IMR-90 (cell line): ENCODE results near the gene NPLOC4. TPM values are rescaled to one million over a fixed set of nuclear protein-coding genes. Genes with fewer than 3 reads are reported as not detected.

Source experiments
- ATAC-seq: fragments of 200-7000 bp; cut with Tn5 transposase; 2 replicates; pipeline ENCODE4 v1.9.1; 2020; ENCODE audit warnings: low read depth, mild to moderate bottlenecking, moderate library complexity
- BruUV-seq: library from RNA; stranded (reverse); fragments of 400-500 nt; replicated peaks from 2 replicates; lab custom pipeline; 2021; lab: Mats Ljungman, UMichigan
- CTCF ChIA-PET: fragments of 300-600 bp; formaldehyde crosslinking; extraction: SDS; loops from one replicate; lab custom pipeline; 2021; ENCODE audit warnings: antibody characterized with exemption; lab: Yijun Ruan, JAX
- POLR2A ChIA-PET: fragments of 300-600 bp; sonication (Branson Sonifier 250); formaldehyde crosslinking; loops from one replicate; lab custom pipeline; 2022; ENCODE audit warnings: antibody characterized with exemption; ENCODE audit not compliant: unreplicated experiment; lab: Charles Lee
- DNase-seq: peaks from one replicate; pipeline ENCODE4 v3.0.0; 2013
- H2AFZ ChIP-seq: replicated peaks from 2 replicates; pipeline ENCODE3; 2013; ENCODE audit warnings: low read length, mild to moderate bottlenecking; ENCODE audit not compliant: poor library complexity
- H2AK5ac ChIP-seq: 2 replicates; pipeline ENCODE4 v1.6.1; 2013; ENCODE audit warnings: low read depth, low read length, inconsistent platforms
- H2AK9ac ChIP-seq: replicated peaks from 2 replicates; pipeline ENCODE3; 2013; ENCODE audit warnings: mild to moderate bottlenecking, low read depth, low read length, moderate library complexity; ENCODE audit not compliant: poor library complexity
- H2BK120ac ChIP-seq: 2 replicates; pipeline ENCODE4 v1.6.1; 2013; ENCODE audit warnings: low read depth, low read length, inconsistent platforms
- H2BK15ac ChIP-seq: 3 replicates; pipeline ENCODE4 v1.6.1; 2013; ENCODE audit warnings: low read depth, low read length, inconsistent platforms
- H2BK20ac ChIP-seq: 2 replicates; pipeline ENCODE4 v1.6.1; 2013; ENCODE audit warnings: low read depth, mild to moderate bottlenecking, inconsistent platforms, low read length, moderate library complexity
- H2BK5ac ChIP-seq: 2 replicates; pipeline ENCODE4 v1.6.1; 2013; ENCODE audit warnings: mild to moderate bottlenecking, low read depth, low read length, inconsistent platforms; ENCODE audit not compliant: poor library complexity, severe bottlenecking
- H3K14ac ChIP-seq: replicated peaks from 2 replicates; pipeline ENCODE4 v1.6.1; 2013; ENCODE audit warnings: low read depth, low read length, inconsistent platforms
- H3K18ac ChIP-seq: 2 replicates; pipeline ENCODE4 v1.6.1; 2013; ENCODE audit warnings: low read depth, low read length, control low read depth
- H3K23ac ChIP-seq: 2 replicates; pipeline ENCODE4 v1.6.1; 2013; ENCODE audit warnings: low read depth, low read length, inconsistent platforms
- H3K27ac ChIP-seq: 2 replicates; pipeline ENCODE4 v1.5.1; 2013; ENCODE audit warnings: mild to moderate bottlenecking, control low read depth, low read length; ENCODE audit not compliant: insufficient read depth
- H3K27me3 ChIP-seq: 2 replicates; pipeline ENCODE4 v1.6.1; 2013; ENCODE audit warnings: low read length; ENCODE audit not compliant: control insufficient read depth, insufficient read depth
- H3K36me3 ChIP-seq: 2 replicates; pipeline ENCODE4 v1.6.1; 2013; ENCODE audit warnings: low read length, mixed read lengths; ENCODE audit not compliant: control insufficient read depth, insufficient read depth
- H3K4ac ChIP-seq: 2 replicates; pipeline ENCODE4 v1.6.1; 2013; ENCODE audit warnings: low read depth, low read length, inconsistent platforms
- H3K4me1 ChIP-seq: 2 replicates; pipeline ENCODE4 v1.6.1; 2013; ENCODE audit warnings: low read length, mixed read lengths; ENCODE audit not compliant: control insufficient read depth, insufficient read depth
- H3K4me2 ChIP-seq: 2 replicates; pipeline ENCODE4 v1.6.1; 2013; ENCODE audit warnings: low read depth, mild to moderate bottlenecking, control low read depth, low read length, moderate library complexity
- H3K4me3 ChIP-seq: 2 replicates; pipeline ENCODE4 v1.5.1; 2013; ENCODE audit warnings: low read depth, mild to moderate bottlenecking, control low read depth, low read length, moderate library complexity; ENCODE audit not compliant: insufficient read depth
- H3K56ac ChIP-seq: 2 replicates; pipeline ENCODE4 v1.6.1; 2013; ENCODE audit warnings: low read length, inconsistent platforms; ENCODE audit not compliant: insufficient read depth; ENCODE audit errors: extremely low read depth
- H3K79me1 ChIP-seq, 2 experiments: 2 replicates each; pipeline ENCODE4 v1.6.1; 2013; ENCODE audit warnings: low read length in 2 of 2, inconsistent platforms in 1 of 2, low read depth in 1 of 2
- H3K9ac ChIP-seq: 2 replicates; pipeline ENCODE4 v1.6.1; 2013; ENCODE audit warnings: low read depth, low read length, control low read depth
- H3K9me1 ChIP-seq: 2 replicates; pipeline ENCODE4 v1.6.1; 2013; ENCODE audit warnings: low read length, inconsistent platforms; ENCODE audit not compliant: insufficient read depth
- H3K9me3 ChIP-seq: 2 replicates; pipeline ENCODE4 v1.6.1; 2013; ENCODE audit warnings: low read length; ENCODE audit not compliant: control insufficient read depth, insufficient read depth
- H4K20me1 ChIP-seq: 2 replicates; pipeline ENCODE4 v1.6.1; 2013; ENCODE audit warnings: low read length, inconsistent platforms; ENCODE audit not compliant: insufficient read depth
- H4K5ac ChIP-seq: 2 replicates; pipeline ENCODE4 v1.6.1; 2013; ENCODE audit warnings: mild to moderate bottlenecking, low read depth, low read length, control low read depth
- H4K8ac ChIP-seq, 2 experiments: 2 replicates each; pipeline ENCODE4 v1.6.1; 2013; ENCODE audit warnings: low read depth in 2 of 2, low read length in 2 of 2, control low read depth in 1 of 2, inconsistent platforms in 1 of 2
- H4K91ac ChIP-seq: 2 replicates; pipeline ENCODE4 v1.6.1; 2013; ENCODE audit warnings: low read depth, low read length, inconsistent platforms; ENCODE audit not compliant: insufficient read depth
- MAZ ChIP-seq: IDR thresholded peaks from 2 replicates; pipeline ENCODE4 v1.6.1; 2012; ENCODE audit warnings: low read depth, mild to moderate bottlenecking, low read length, improper control_type of control experiment, moderate library complexity, borderline replicate concordance
- WGBS, 2 experiments: methylation state at CpG; one replicate each; pipeline versions ENCODE4 v1.1.5 to v1.1.7; 2013; ENCODE audit warnings: missing lambda C conversion rate in 2 of 2; ENCODE audit not compliant: insufficient read length in 1 of 2; ENCODE audit errors: extremely low coverage in 2 of 2; 5-methylcytosine and 5-hydroxymethylcytosine counted together
- dilution Hi-C: fragments of 300-500 bp; cut with HindIII; formaldehyde crosslinking; loops from one replicate; pipeline ENCODE4 v1.14.3; 2018; ENCODE audit warnings: low sequenced_read_pairs; ENCODE audit not compliant: unreplicated experiment
- in situ Hi-C: fragments of 300-500 bp; cut with MboI; formaldehyde crosslinking; loops from 3 replicates; pipeline ENCODE4 v1.14.3; 2019; ENCODE audit warnings: low sequenced_read_pairs, inconsistent platforms, mixed read lengths
- intact Hi-C: fragments of 100-400 bp; cut with micrococcal nuclease; formaldehyde crosslinking; loops from 2 replicates; pipeline ENCODE4 v1.10.0; 2022
- polyA plus RNA-seq, 3 experiments: library from polyadenylated mRNA; depleted of rRNA; stranded (reverse); fragments of >200 nt; gene quantifications; 2 replicates each; pipeline ENCODE4 v1.2.3, GENCODE V29; 2012; ENCODE audit warnings: low replicate concordance in 1 of 3
- total RNA-seq: library from RNA; depleted of rRNA; stranded (reverse); fragments of >200 nt; gene quantifications from 2 replicates; pipeline ENCODE4 v1.2.3, GENCODE V29; 2012

NPLOC4 gene
- total and polyA plus RNA-seq, 2 of the 4 experiments (the other 2 are of a cell fraction), result 70.4 to 78.3 TPM

DNA sequence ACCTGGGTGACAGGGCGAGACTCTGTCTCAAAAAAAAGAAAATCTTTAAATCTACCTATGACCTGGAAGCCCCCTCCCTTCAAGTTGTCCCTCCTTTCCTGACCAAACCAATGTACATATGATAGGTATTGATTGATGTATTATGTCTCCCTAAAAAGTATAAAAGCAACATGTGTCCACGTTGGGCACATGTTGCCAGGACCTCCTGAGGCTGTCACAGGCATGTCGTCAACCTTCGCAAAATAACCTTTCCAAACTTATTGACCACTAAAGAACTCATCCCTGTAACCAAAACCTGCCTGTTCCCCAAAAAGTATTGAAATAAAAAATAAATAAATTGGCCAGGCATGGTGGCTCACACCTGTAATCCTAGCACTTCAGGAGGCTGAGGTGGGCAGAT lies 25.1 kb upstream of the NPLOC4 start:
- H4K20me1 ChIP-seq, result no peaks in the 10 kb centered on the region
- H3K9me1 ChIP-seq, result peaks cover 16% of the 10 kb centered on the region
- no peak overlapping the region for H4K91ac ChIP-seq
- no peaks in the 10 kb centered on the region for H3K9me3 ChIP-seq
- H3K4me3 ChIP-seq, result no peak overlapping the region
- ATAC-seq (no peak), DNase-seq (no peak)
- H2AK9ac ChIP-seq, result no peak overlapping the region
- H3K36me3 ChIP-seq, result peaks cover 8% of the 10 kb centered on the region
- no peak overlapping the region for H3K56ac ChIP-seq
- no CpG with 5 or more reads among the region's 4 CpGs for WGBS, 2 experiments
- TF ChIP-seq MAZ, result no peak
- no peak overlapping the region for H4K8ac ChIP-seq
- H3K27me3 ChIP-seq, result no peaks in the 10 kb centered on the region
- no peak overlapping the region for H3K4me2 ChIP-seq
- BruUV-seq, result no TSS peak
- H3K23ac ChIP-seq, result no peak overlapping the region
- POLR2A ChIA-PET, result no interaction called here
- H2AFZ ChIP-seq, result no peak overlapping the region
- no peak overlapping the region for H2BK20ac ChIP-seq
- no peak overlapping the region for H4K5ac ChIP-seq
- intact Hi-C loops, result no loop called here
- no peak overlapping the region for H3K14ac ChIP-seq
- H3K27ac ChIP-seq, result no peak overlapping the region
- dilution Hi-C loops, result no loop called here
- H3K9ac ChIP-seq, result no peak overlapping the region
- H3K18ac ChIP-seq, result no peak overlapping the region
- CTCF ChIA-PET, result no interaction called here
- H3K4ac ChIP-seq, result no peak overlapping the region
- in situ Hi-C loops, result no loop called here
- H2BK120ac ChIP-seq, result no peak overlapping the region
- H2AK5ac ChIP-seq, result no peak overlapping the region
- no peak overlapping the region for H2BK5ac ChIP-seq
- peaks cover 8% of the 10 kb centered on the region for H3K4me1 ChIP-seq
- peaks cover 13 to 25% of the 10 kb centered on the region in 2 experiments for H3K79me1 ChIP-seq
- no peak overlapping the region for H2BK15ac ChIP-seq
